Esophagus squamous epithelium (tissue), 5 donors: ENCODE results near the gene RHOT2. TPM values are rescaled to one million over a fixed set of nuclear protein-coding genes. Genes with fewer than 3 reads are reported as not detected.

Experiments used
- DNase-seq: peaks from one replicate; lab custom pipeline; 2025; lab: John Stamatoyannopoulos, UW
- H3K27ac ChIP-seq, 4 donors: fragments of 200-600 bp; sonication (generic); one replicate each; pipeline ENCODE4 v1.5.1; 2016 to 2019; ENCODE audit warnings: mild to moderate bottlenecking in 1 of 4
- H3K27me3 ChIP-seq, 4 donors: fragments of 200-600 bp; sonication (generic); 1 replicate in 3 of 4; 2 replicates in 1 of 4; pipeline versions ENCODE4 v1.5.1 to v1.6.0; 2017 to 2021; ENCODE audit warnings: antibody characterized with exemption in 1 of 4
- H3K36me3 ChIP-seq, 3 donors: fragments of 200-600 bp; sonication (generic); one replicate each; pipeline ENCODE4 v1.5.1; 2016 to 2019
- H3K4me1 ChIP-seq, 3 donors: fragments of 200-600 bp; sonication (generic); one replicate each; pipeline ENCODE4 v1.5.1; 2017 to 2019
- H3K4me3 ChIP-seq, 4 donors: fragments of 200-600 bp; sonication (generic); 1 replicate in 3 of 4; 2 replicates in 1 of 4; pipeline ENCODE4 v1.5.1; 2016 to 2019; ENCODE audit warnings: mild to moderate bottlenecking in 2 of 4, moderate library complexity in 1 of 4
- H3K9me3 ChIP-seq, 3 donors: fragments of 200-600 bp; sonication (generic); one replicate each; pipeline ENCODE4 v1.5.1; 2016 to 2019
- POLR2A ChIP-seq, 4 donors: fragments of 450-650 bp; IDR thresholded peaks; one replicate each; pipeline ENCODE4 v1.6.1; 2017; ENCODE audit warnings: antibody characterized with exemption in 4 of 4, mild to moderate bottlenecking in 4 of 4, moderate library complexity in 3 of 4
- WGBS, 2 donors: methylation state at CpG; one replicate each; pipeline ENCODE4 v1.1.5; 2018; 5-methylcytosine and 5-hydroxymethylcytosine counted together
- intact Hi-C: fragments of 100-400 bp; cut with DNase I; formaldehyde crosslinking; loops from one replicate; pipeline ENCODE4 v1.15.0; 2022
- total RNA-seq, 4 donors: library from RNA; depleted of rRNA; stranded (reverse); fragments of >200 nt; gene quantifications; one replicate each; pipeline ENCODE4 v1.1.0, GENCODE V29; 2016
- TF ChIP-seq, protein P1 (sequence below), 6 experiments: fragments of 450-650 bp in 4 of 6; fragments of 200-600 bp in 2 of 6; sonication (generic) in 2 of 6; IDR thresholded peaks; one replicate each; pipeline ENCODE4 v1.5.1; 2016 to 2019; ENCODE audit warnings: antibody characterized with exemption in 6 of 6, mild to moderate bottlenecking in 4 of 6, moderate library complexity in 4 of 6
- donor health status: DM: yes; HTN: yes; CAD: no.

RHOT2 gene
- total RNA-seq, 4 donors from 2014 or later = 28.4 to 70.2 (median 48.9) TPM

DNA sequence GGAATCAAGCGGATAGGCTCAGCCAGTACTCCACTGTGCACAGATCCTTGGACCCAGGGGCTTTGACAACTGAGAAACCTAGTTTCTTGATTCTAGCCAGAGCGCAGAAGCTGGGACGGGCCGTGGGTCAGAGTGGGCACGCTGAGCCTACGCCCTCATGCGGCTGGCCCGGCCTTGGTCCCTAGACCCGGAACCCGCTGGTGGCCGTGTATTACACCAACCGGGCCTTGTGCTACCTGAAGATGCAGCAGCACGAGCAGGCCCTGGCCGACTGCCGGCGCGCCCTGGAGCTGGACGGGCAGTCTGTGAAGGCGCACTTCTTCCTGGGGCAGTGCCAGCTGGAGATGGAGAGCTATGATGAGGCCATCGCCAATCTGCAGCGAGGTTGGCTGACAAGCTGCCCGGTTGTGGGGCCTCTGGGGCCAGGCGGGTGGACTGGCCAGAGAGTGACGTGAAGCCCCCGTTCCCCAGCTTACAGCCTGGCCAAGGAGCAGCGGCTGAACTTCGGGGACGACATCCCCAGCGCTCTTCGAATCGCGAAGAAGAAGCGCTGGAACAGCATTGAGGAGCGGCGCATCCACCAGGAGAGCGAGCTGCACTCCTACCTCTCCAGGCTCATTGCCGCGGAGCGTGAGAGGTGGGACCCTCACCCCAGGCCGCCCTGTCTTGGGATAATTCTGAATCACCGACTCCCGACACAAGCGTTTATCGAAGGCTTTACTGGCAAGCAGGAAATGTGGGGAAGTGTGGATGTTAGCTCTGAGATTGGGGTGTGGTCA lies 13.2 kb downstream of the RHOT2 start:
- Histone ChIP-seq H3K36me3 (peaks cover 11 to 31% (median 15%) of the 10 kb centered on the region in 3 donors), H3K4me1 (peaks cover 62 to 88% (median 75%) of the 10 kb centered on the region in 3 donors), H3K9me3 (no peaks in the 10 kb centered on the region), H3K27ac (peak overlapping the region; percentile 90 to 97 (median 94)), H3K27me3 (peaks cover 0 to 22% (median 0%) of the 10 kb centered on the region in 4 donors), H3K4me3 (peak overlapping the region; percentile 69 to 98 (median 88))
- no peak for DNase-seq
- intact Hi-C loops = no loop called here
- 40 to 52% methylated on average over 2 to 18 of the region's 44 CpGs for WGBS, 2 donors
- TF ChIP-seq, protein P1, sequence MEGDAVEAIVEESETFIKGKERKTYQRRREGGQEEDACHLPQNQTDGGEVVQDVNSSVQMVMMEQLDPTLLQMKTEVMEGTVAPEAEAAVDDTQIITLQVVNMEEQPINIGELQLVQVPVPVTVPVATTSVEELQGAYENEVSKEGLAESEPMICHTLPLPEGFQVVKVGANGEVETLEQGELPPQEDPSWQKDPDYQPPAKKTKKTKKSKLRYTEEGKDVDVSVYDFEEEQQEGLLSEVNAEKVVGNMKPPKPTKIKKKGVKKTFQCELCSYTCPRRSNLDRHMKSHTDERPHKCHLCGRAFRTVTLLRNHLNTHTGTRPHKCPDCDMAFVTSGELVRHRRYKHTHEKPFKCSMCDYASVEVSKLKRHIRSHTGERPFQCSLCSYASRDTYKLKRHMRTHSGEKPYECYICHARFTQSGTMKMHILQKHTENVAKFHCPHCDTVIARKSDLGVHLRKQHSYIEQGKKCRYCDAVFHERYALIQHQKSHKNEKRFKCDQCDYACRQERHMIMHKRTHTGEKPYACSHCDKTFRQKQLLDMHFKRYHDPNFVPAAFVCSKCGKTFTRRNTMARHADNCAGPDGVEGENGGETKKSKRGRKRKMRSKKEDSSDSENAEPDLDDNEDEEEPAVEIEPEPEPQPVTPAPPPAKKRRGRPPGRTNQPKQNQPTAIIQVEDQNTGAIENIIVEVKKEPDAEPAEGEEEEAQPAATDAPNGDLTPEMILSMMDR (IDR thresholded peaks at IDR 0.05) = no peak
- TF ChIP-seq POLR2A (IDR thresholded peaks at IDR 0.05) = no peak

DNA sequence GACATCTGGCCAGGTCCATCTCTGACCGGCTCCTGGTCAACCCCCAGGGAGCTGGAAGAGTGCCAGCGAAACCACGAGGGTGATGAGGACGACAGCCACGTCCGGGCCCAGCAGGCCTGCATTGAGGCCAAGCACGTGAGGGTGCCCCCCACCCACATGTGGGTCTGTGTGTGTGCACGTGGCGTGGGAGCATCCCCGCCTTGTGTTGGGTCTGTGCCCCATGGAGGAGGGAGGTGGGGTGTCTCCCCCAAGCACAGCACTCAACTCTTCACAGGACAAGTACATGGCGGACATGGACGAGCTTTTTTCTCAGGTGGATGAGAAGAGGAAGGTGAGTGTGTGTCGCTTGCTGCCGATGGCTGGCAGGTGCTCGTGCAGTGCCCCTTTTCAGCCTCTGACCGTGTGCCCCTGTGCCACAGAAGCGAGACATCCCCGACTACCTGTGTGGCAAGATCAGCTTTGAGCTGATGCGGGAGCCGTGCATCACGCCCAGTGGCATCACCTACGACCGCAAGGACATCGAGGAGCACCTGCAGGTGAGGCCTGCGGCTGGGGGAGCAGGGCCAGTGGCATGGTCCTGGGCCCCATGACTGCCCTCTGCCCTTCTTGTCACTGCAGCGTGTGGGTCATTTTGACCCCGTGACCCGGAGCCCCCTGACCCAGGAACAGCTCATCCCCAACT lies 14.0 kb downstream of the RHOT2 start:
- peaks cover 54 to 88% (median 67%) of the 10 kb centered on the region in 3 donors for H3K4me1 ChIP-seq
- TF ChIP-seq POLR2A (IDR thresholded peaks at IDR 0.05) = no peak
- TF ChIP-seq, protein P1 (IDR thresholded peaks at IDR 0.05) = no peak
- no peaks in the 10 kb centered on the region for H3K9me3 ChIP-seq
- H3K4me3 ChIP-seq = peak overlapping the region in 2 of 4 donors; percentile 95 to 98
- no peak for DNase-seq
- intact Hi-C loops = no loop called here
- peaks cover 0 to 15% (median 0%) of the 10 kb centered on the region in 4 donors for H3K27me3 ChIP-seq
- peaks cover 15 to 38% (median 16%) of the 10 kb centered on the region in 3 donors for H3K36me3 ChIP-seq
- 50 to 55% methylated on average over 10 to 17 of the region's 28 CpGs for WGBS, 2 donors
- H3K27ac ChIP-seq = peak overlapping the region in 2 of 4 donors; percentile 22 to 93

DNA sequence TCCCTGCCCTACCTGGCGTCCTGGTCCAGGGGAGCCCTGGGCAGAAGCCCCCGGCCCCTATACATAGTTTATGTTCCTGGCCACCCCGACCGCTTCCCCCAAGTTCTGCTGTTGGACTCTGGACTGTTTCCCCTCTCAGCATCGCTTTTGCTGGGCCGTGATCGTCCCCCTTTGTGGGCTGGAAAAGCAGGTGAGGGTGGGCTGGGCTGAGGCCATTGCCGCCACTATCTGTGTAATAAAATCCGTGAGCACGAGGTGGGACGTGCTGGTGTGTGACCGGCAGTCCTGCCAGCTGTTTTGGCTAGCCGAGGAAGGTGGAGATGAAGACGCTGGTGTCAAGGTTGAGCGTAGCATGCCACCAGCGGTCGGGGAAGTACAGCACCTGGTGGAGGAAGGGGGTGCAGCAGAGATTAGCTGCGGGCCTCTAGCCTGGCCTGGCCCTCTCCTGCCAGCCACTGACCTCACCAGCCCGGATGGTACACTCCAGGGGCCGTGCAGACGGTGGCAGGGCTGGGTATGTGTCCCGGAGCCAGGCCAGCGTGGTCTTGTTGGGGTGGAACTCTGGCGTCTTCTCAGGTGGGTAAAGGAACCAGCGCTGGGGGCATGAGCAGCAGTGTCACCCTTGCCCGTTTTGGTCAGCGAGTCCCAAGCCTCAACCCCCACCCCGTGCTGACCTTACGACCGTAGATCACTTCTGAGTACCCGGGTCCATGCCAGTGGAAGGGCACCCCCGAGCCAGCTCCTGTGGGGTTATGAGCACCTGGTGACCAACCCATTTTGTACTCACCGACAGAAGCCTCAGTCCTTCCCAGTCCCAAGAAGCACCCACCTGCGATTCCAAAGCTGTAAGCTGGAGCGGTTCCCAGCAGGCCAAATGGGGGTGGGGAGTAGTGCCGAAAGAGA lies 14.8 kb downstream of the RHOT2 start:
- intact Hi-C loops = no loop called here
- no peaks in the 10 kb centered on the region for H3K9me3 ChIP-seq
- WGBS, 2 donors = 67 to 76% methylated on average over 7 to 12 of the region's 36 CpGs
- H3K4me3 ChIP-seq = peak overlapping the region; percentile 55 to 88 (median 65)
- H3K36me3 ChIP-seq = peaks cover 17 to 47% (median 19%) of the 10 kb centered on the region in 3 donors
- H3K27me3 ChIP-seq = peaks cover 0 to 6% (median 0%) of the 10 kb centered on the region in 4 donors
- no peak for DNase-seq
- peak overlapping the region in 3 of 4 donors; percentile 83 to 88 (median 85) for H3K27ac ChIP-seq
- TF ChIP-seq, protein P1 (IDR thresholded peaks at IDR 0.05) = no peak
- TF ChIP-seq POLR2A (IDR thresholded peaks at IDR 0.05) = no peak
- H3K4me1 ChIP-seq = peaks cover 51 to 80% (median 61%) of the 10 kb centered on the region in 3 donors

DNA sequence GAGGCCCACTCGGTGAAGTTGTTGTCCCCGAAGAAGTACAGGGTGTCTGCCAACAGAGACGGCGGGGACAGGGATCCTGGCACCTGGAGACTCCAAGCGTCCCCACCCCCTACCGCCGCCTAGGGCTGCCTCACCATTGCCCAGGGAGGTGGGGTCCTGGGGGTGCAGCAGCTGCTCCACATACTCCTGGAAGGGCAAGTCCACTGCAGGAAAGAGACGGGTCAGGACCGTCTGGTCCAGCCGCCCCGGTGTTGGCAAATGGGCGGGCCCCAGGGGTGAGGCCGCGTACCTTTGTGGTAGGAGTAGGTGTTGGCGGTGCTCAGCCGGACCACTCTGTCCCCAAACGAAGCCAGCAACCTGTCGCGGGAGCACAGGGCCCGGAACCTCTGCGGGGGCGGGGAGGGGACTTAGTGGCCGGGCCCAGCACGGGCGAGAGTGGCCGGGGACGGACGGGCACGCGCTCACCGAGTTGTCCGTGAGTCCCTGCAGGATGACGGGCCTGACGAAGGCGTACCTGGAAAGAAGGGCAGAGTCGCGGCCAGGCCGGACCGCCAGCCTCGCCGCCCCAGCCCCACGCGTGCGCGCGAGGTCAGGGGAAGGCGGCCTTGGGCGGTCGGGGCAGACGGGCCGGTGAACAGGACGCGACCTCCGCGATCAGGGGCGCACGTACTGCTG lies 15.6 kb downstream of the RHOT2 start:
- peaks cover 17 to 53% (median 19%) of the 10 kb centered on the region in 3 donors for H3K36me3 ChIP-seq
- DNase-seq = no peak
- H3K27ac ChIP-seq = peak overlapping the region; percentile 83 to 91 (median 86)
- H3K27me3 ChIP-seq = no peaks in the 10 kb centered on the region
- peak overlapping the region; percentile 55 to 88 (median 65) for H3K4me3 ChIP-seq
- H3K9me3 ChIP-seq = no peaks in the 10 kb centered on the region
- intact Hi-C loops = no loop called here
- WGBS, 2 donors = 13 to 29% methylated on average over 9 to 10 of the region's 57 CpGs
- peaks cover 52 to 80% (median 57%) of the 10 kb centered on the region in 3 donors for H3K4me1 ChIP-seq
- TF ChIP-seq POLR2A (IDR thresholded peaks at IDR 0.05) = no peak
- TF ChIP-seq, protein P1 (IDR thresholded peaks at IDR 0.05) = no peak
